ENCODE results near the gene KIF1B. TPM values are rescaled to one million over a fixed set of nuclear protein-coding genes. Genes with fewer than 3 reads are reported as not detected.
"Not testable (repeated sequence)": the region's sequence is repeated elsewhere in the genome, so short reads cannot be mapped to it uniquely, and the experiment has no call there.

The KIF1B gene
- total RNA-seq, 2 experiments from 2014 or later = 13.4 to 13.9 TPM

DNA sequence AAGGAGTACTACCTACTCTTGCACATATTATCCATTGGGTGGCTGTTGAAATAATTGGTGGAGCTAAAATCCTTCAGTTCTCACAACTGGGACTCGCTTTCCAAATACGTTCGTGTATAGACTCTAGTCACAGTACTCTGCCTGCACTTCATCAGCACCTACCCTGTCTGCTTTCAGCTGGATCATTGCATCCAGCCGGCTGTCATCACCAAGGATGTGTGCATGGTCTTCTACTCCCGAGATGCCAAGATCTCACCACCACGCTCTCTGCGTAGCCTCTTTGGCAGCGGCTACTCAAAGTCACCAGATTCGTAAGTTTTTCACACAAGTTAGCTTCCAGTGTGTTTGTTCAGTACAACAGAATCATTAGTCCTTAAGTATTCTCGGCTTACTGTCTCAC is 151.1 kb downstream of the KIF1B start:
- H3K36me3 Mint-ChIP-seq = peaks cover 1% of the 10 kb centered on the region
- no peaks in the 10 kb centered on the region for H3K9me3 Mint-ChIP-seq
- peak overlapping the region; percentile 23 for H3K27ac Mint-ChIP-seq
- ATAC-seq (ENCODE audit: low read depth) (no peak), DNase-seq (no peak)
- POLR2A ChIA-PET = no interaction called here
- no peaks in the 10 kb centered on the region for H3K27me3 Mint-ChIP-seq
- no peak overlapping the region for H3K4me3 Mint-ChIP-seq
- peaks cover 13% of the 10 kb centered on the region for H3K4me1 Mint-ChIP-seq

DNA sequence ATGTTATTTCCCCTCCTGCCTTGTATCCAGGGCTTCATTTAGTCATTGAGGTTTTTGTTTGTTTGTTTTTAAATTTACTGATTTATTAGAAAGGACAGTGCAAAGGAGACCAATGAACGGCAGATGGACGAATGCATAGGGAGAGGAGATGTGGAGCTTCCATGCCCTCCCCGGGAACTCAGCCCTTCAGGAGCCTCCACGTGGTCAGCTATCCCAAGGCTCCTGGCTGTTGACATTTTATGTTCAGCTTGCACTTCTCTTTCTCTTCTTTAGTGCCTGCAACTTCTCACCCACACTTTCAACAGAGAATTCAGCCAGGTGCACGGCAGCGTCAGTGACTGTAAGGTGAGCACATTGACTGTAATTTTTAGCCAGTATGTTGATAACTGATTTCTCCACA is 157.8 kb downstream of the KIF1B start:
- Mint-ChIP-seq H3K36me3 (no peaks in the 10 kb centered on the region), H3K27me3 (no peaks in the 10 kb centered on the region), H3K4me1 (no peaks in the 10 kb centered on the region), H3K4me3 (no peak overlapping the region), H3K27ac (no peak overlapping the region), H3K9me3 (no peaks in the 10 kb centered on the region)
- POLR2A ChIA-PET = no interaction called here
- DNase-seq = no peak
- ATAC-seq (ENCODE audit: low read depth) = no peak

DNA sequence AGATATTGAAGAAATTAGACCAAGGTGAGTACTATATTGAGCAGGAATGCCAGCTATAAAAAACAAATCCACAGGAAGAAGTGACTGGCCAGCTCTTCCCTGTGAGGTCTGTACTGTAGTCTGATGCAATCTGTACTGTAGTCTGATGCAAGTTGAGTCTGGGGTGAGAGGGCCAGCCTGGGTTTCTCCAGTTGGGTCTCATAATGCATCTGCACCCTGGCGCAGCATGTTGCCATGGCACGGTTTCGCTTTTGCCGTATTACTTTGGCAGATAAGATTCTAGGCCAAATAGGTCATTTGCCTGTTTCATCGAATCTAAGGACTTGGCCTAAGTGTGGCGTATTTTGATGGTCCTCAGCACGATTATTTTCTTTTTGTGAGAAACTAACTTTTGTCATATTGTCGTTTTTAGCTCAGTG is 164.1 kb downstream of the KIF1B start:
- Mint-ChIP-seq H3K9me3 (no peaks in the 10 kb centered on the region), H3K4me3 (no peak overlapping the region), H3K27me3 (no peaks in the 10 kb centered on the region), H3K27ac (no peak overlapping the region), H3K36me3 (no peaks in the 10 kb centered on the region), H3K4me1 (peaks cover 3% of the 10 kb centered on the region)
- no peak for ATAC-seq (ENCODE audit: low read depth)
- POLR2A ChIA-PET = no interaction called here
- no peak for DNase-seq

DNA sequence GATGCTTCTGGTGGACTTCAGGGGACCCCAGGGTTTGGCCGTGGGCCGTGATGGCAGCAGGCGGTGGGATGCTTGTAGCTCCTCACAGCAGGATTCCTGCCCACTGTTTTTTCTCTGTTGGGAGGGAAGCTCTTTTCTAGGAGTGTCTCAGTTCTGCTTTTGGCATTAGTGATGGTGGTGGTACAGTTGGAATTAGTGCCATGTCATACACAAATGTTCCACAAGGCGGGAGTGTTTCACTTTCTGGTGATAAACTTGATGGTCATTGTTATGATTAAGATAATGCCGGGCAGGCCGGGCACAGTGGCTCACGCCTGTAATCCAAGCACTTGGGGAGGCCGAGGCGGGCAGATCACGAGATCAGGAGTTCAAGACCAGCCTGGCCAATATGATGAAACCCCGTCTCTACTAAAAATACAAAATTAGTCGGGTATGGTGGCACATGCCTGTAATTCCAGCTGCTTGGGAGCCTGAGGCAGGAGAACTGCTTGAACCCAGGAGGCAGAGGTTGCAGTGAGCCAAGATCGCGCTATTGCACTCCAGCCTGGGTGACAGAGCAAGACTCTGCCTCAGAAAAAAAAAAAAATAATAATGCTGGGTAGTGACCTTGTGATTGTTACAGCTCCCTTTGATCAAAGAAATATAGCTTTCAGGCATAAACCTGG is 167.1 kb downstream of the KIF1B start:
- not testable (repeated sequence) for H3K27ac Mint-ChIP-seq; H3K27me3 Mint-ChIP-seq; H3K9me3 Mint-ChIP-seq; ATAC-seq (ENCODE audit: low read depth); H3K36me3 Mint-ChIP-seq; DNase-seq; H3K4me3 Mint-ChIP-seq; H3K4me1 Mint-ChIP-seq
- POLR2A ChIA-PET = interaction anchor here (0.5 kb wide), 1 partner anchor 711 kb away, joined by 5 read pairs; no protein-coding TSS in a partner anchor

DNA sequence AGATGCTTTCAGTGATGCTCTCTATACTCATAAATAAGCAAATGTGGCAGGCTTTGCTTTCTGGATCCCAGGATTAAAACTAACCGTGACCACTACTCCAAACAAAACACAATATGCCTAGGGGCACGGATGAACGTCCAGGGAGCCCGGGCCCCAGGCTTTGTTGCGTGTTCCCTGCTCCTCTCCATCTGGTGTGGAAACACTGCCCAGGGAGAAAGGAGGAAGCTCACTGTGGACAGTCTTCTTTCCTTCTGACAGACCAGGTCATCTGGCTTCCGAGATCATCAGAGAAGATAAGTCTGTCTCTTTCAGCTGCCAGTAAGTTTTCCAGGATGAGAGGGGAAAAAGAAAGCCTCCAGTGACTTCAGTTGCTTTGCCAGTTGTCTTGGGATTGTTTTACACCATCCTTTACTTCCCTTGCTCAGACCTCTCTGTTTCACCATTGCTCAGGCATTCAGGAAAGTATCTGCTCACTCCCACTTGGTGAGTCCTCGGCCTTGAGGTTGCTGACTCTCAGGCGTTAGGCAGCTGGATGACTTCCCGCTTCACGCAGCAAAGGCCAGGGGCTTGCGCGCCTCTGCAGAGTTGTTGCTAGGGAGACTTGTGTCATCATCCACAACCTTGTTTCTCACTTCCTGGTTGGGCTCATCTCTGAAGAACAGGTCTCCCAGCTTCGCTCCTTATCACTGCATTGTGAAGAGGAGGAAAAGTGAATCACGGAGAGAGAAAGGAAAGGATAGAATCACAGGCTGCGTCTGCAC is 167.9 kb downstream of the KIF1B start:
- ATAC-seq (ENCODE audit: low read depth) (no peak), DNase-seq (no peak)
- POLR2A ChIA-PET = no interaction called here
- H3K9me3 Mint-ChIP-seq = no peaks in the 10 kb centered on the region
- H3K27me3 Mint-ChIP-seq = no peaks in the 10 kb centered on the region
- no peak overlapping the region for H3K27ac Mint-ChIP-seq
- H3K4me1 Mint-ChIP-seq = peaks cover 3% of the 10 kb centered on the region
- H3K36me3 Mint-ChIP-seq = no peaks in the 10 kb centered on the region
- no peak overlapping the region for H3K4me3 Mint-ChIP-seq

DNA sequence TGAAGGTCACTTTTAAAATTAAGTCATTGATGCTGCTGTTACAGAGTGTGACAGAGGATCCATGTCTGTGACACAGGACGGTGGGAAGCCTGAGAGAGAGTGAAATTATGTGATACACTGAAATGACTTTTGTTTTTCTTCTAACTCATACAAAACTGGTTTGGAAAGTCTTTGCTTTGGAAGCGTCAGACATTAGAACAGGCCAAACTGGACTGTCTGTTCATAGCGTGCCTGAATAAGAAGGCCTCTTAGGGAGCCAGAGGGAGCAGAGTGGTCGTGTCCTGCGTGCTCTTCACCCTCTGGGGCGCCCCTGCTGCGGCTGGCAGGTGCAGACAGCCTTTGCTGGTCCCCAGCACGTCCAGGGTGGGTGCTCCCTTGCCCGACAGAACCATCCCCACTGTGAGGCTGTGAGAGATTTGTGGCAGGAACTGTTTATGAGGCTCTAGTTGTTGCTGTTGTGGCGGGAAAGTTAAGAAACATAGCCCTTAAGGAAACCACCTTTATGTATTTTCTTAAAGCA is 168.8 kb downstream of the KIF1B start:
- DNase-seq (no peak), ATAC-seq (ENCODE audit: low read depth) (no peak)
- POLR2A ChIA-PET = interaction anchor here (0.6 kb wide), 1 partner anchor 121 kb away, joined by 4 read pairs; no protein-coding TSS in a partner anchor
- Mint-ChIP-seq H3K9me3 (no peaks in the 10 kb centered on the region), H3K4me3 (no peak overlapping the region), H3K27ac (no peak overlapping the region), H3K36me3 (no peaks in the 10 kb centered on the region), H3K27me3 (no peaks in the 10 kb centered on the region), H3K4me1 (peaks cover 3% of the 10 kb centered on the region)

DNA sequence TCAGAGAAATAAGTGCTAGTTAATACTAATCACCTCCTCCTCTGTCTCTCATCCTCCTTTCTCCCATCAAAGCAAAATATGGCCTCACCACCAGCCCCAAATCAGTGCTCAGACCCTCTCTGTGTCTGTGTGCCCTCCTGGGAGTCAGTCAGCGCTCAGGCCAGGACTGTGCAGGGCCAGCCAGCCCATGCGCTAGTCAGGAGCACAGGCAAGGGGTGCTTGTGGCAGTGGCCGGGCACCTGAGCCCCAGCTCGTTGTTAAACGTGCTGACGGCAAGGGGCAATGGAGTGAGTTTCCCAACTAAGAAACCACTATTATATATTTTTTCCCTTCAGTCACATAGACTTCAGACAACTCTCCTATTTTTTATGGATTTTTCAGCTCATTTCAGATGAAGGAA is 169.3 kb downstream of the KIF1B start:
- Mint-ChIP-seq H3K27ac (no peak overlapping the region), H3K4me3 (no peak overlapping the region), H3K36me3 (no peaks in the 10 kb centered on the region), H3K4me1 (peaks cover 3% of the 10 kb centered on the region), H3K9me3 (no peaks in the 10 kb centered on the region), H3K27me3 (no peaks in the 10 kb centered on the region)
- POLR2A ChIA-PET = interaction anchor here (0.6 kb wide), 1 partner anchor 121 kb away, joined by 4 read pairs; no protein-coding TSS in a partner anchor
- ATAC-seq (ENCODE audit: low read depth) (no peak), DNase-seq (no peak)

DNA sequence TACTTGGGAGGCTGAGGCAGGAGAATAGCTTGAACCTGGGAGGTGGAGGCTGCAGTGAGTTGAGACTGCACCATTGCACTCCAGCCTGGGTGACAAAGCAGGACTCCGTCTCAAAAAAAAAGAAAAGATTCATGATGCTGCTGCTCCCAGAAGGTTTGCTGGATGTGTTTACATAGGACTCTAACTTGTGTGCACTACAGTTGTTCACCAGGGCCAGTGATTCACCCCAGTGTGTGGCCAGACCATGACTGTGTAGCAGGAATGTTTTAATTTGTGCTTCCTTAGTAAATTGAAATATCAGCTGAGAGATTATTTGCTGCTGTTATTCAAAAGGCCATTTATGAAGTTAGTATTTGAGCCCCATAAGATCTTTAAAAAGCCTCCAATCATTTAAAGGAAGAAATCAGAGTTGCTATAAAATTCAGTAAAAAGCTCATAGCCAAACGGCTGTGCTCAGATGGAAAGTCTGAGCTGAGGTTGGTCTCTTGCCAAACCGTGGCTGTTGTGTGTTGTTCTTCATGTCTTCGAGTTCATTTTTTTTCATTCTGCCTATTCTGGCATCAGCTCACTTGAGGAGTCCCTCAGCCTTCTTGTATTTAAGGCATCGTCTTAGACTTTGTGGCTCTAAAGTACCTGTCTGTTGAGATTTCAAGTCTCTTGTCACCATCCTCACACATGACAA is 170.4 kb downstream of the KIF1B start:
- Mint-ChIP-seq H3K27ac (no peak overlapping the region), H3K4me1 (peaks cover 6% of the 10 kb centered on the region)

DNA sequence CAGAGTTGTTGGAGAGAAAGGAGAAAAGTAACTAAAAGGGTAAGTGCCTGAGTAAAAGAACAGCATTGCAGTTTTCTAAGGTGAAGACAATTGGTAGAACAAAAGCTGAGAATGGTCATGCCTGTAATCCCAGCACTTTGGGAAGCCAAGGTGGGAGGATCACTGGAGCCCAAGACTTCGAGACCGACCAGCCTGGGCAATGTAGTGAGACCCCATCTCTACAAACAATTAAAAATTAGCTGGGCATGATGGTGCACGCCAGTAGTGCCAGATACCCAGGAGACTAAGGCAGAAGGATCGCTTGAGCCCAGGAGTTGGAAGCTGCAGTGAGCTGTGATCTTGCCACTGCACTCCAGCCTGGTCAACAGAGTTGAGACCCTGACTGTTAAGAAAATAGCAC is 173.3 kb downstream of the KIF1B start:
- Mint-ChIP-seq H3K4me3 (no peak overlapping the region), H3K27me3 (no peaks in the 10 kb centered on the region), H3K36me3 (no peaks in the 10 kb centered on the region), H3K9me3 (no peaks in the 10 kb centered on the region), H3K4me1 (peaks cover 9% of the 10 kb centered on the region), H3K27ac (no peak overlapping the region)
- DNase-seq (no peak), ATAC-seq (ENCODE audit: low read depth) (no peak)
- POLR2A ChIA-PET = no interaction called here

More for the DNA sequence above, 170.4 kb downstream of the KIF1B start:
- POLR2A ChIA-PET = interaction anchor here (0.6 kb wide), 1 partner anchor 22 kb away, joined by 3 read pairs; no protein-coding TSS in a partner anchor
- ATAC-seq (ENCODE audit: low read depth) = no peak
- H3K36me3 Mint-ChIP-seq = no peaks in the 10 kb centered on the region
- no peaks in the 10 kb centered on the region for H3K9me3 Mint-ChIP-seq
- no peaks in the 10 kb centered on the region for H3K27me3 Mint-ChIP-seq
- no peak overlapping the region for H3K4me3 Mint-ChIP-seq
- no peak for DNase-seq

DNA sequence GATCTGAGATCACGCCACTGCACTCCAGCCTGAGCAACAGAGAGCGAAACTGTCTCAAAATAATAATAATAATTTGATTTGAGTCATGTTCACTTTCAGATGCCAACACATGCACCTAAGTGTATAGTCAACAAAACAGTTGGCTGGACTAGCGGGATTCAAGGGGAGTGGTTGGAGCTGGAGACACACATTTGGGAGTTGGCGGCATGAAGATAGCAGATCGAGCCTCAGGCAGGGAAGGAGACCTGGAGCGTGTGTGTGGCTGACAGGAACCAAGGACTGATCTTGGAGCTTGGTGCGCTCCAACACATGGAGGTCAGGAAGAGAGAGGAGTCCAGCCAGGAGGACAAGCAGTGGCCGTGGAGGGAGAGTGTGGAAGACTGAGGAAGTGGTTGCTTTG is 173.8 kb downstream of the KIF1B start:
- H3K9me3 Mint-ChIP-seq = no peaks in the 10 kb centered on the region
- H3K4me1 Mint-ChIP-seq = peaks cover 9% of the 10 kb centered on the region
- ATAC-seq (ENCODE audit: low read depth) (no peak), DNase-seq (no peak)
- H3K27me3 Mint-ChIP-seq = no peaks in the 10 kb centered on the region
- H3K36me3 Mint-ChIP-seq = no peaks in the 10 kb centered on the region
- no peak overlapping the region for H3K27ac Mint-ChIP-seq
- H3K4me3 Mint-ChIP-seq = no peak overlapping the region
- POLR2A ChIA-PET = no interaction called here

DNA sequence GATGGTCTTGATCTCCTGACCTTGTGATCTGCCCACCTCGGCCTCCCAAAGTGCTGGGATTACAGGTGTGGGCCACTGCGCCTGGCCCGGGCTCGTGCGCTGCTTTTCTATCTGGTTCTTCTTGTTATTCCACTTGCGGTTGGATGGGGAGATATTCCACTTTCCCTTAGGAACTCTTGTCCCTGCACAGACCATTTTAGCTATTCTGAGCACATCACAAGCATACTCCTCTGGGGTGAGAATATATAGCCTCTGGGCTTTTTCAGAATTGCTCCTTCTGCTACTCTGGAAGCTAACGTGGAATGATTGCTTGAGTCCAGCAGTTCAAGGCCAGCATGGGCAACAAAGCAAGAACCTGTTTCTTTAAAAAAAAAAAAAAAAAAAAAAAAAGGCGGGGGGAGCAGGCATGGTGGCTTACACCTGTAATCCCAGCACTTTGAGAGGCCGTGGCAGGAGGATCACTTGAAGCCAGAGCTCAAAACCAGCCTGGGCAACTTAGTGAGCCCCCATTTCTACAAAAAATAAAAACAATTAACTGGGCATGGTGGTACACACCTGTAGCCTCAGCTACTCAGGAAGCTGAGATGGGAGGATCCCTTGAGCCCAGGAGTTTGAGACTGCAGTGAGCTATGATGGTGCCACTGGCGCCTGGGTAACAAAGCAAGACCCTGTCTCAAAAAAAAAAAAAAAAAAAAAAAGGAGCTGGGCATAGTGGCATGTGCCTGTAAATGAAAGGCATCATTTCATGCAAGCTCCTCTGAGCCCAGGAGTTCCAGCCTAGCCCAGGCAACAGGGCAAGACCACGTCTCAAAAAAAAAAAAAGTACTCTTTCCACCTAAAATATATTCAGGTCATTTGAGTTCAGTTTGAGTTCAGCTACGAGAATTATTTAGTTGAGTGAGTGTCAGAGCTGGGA is 176.6 kb downstream of the KIF1B start:
- no peaks in the 10 kb centered on the region for H3K27me3 Mint-ChIP-seq
- no peak for ATAC-seq (ENCODE audit: low read depth)
- no peak for DNase-seq
- H3K36me3 Mint-ChIP-seq = no peaks in the 10 kb centered on the region
- H3K9me3 Mint-ChIP-seq = no peaks in the 10 kb centered on the region
- POLR2A ChIA-PET = interaction anchor here (0.6 to 0.8 kb wide), 3 partner anchors 12 to 223 kb away, joined by 3 read pairs; no protein-coding TSS in a partner anchor
- no peak overlapping the region for H3K27ac Mint-ChIP-seq
- H3K4me3 Mint-ChIP-seq = no peak overlapping the region
- H3K4me1 Mint-ChIP-seq = peaks cover 9% of the 10 kb centered on the region

DNA sequence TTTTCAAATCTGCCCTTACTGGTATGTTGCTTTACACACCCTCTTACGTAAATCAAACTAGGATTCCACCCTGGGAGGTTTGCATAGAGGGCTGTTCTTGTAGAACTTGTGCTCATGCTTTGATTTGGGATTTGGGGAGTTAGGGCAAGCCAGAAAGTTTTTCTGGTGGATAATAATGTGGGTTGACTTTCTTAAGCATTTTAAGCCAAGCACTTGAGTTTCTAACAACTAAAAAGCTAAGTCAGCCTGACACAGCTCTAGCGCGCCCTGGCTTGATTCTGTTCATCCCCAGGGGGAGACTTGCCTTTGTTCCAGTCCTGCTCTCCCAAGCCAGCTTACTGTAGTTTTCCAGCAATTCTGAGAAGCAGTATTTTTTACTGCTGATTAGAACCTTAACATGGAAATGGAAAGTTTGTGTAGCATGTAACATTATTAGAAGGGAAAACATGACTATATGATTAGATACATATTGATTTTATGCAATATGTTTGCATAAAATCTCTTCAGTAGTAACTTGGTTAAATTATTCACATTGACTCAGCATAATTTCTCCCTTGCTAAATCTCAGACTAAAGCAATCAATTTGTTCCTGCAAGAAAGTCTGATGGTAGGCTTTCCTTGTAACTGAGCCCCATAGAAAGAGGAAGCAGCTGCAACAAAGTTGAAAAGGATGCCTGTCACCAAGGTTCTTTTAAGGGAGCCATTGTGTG is 177.5 kb downstream of the KIF1B start:
- H3K9me3 Mint-ChIP-seq = no peaks in the 10 kb centered on the region
- H3K27ac Mint-ChIP-seq = no peak overlapping the region
- no peak overlapping the region for H3K4me3 Mint-ChIP-seq
- H3K36me3 Mint-ChIP-seq = no peaks in the 10 kb centered on the region
- no peaks in the 10 kb centered on the region for H3K27me3 Mint-ChIP-seq
- no peak for ATAC-seq (ENCODE audit: low read depth)
- H3K4me1 Mint-ChIP-seq = peaks cover 9% of the 10 kb centered on the region
- DNase-seq = no peak
- POLR2A ChIA-PET = interaction anchor here (0.6 to 0.8 kb wide), 2 partner anchors 11 to 15 kb away, joined by 3 read pairs; no protein-coding TSS in a partner anchor
